Hematopoietic multipotent progenitor cell treated with erythropoietin and hydrocortisone succinate and interleukin-3 and kit ligand, for 15 days (in vitro differentiated cells): ENCODE measurements around the gene MRPS35.

Experiments used
- DNase-seq: peaks from one replicate; pipeline ENCODE4 v3.0.0-alpha.2; 2015; ENCODE audit warnings: low spot score

MRPS35 gene

DNA sequence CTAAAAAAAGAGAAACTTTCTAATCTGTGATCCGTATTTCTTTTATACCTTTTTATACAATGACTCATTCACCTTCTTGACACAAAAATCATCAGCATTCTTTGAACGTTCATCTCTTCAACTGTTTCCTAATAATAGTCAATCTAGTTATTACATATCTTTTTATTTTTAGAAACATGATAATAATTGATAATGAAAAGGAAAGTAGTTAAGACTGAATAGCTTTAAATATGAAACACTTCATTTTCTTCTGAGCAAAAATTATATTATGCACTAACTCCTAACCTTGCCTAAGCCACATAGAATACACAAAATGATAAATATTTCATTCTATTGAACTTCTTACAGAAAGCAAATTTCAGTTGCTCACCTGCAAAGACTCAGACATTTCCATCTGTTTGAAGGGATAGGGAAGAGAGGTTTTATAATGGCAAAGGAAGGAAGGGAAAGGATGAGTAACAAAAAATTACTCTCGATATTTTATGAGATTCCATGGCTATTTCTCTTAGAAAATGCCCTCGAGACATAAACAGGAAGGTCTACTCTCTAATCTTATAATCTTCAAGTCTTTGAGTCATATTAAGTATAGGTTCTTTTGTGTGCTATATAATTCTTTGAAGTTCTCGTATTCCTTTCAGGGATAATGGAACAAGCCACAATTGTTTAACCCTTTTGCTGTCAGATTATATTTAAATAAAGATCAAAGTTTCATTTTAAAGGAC, 61.9 kb downstream of the MRPS35 start:
- no peak for DNase-seq

GRCh38 chr12:27777141-27777540, 66.5 kb downstream of the MRPS35 start:
- DNase-seq, result no peak

DNA sequence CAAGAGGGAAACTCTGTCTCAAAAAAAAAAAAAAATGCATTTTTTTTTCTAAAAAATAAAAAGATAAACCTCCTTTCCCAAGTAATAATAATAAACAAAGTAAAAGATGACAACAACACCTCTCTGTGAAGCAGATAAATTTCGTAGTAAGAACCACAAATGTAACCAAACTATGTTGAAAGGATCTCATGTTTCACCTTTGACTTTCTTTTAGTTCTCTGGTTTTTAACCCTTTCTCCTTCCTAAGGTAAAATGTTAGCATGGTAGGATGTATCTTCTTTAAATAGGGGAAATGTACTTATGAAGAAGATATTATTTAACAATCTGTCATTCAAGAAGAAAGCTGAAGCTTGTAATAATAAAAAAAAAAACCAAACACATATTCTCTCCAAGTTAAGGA, 67.6 kb downstream of the MRPS35 start:
- DNase-seq, result no peak

DNA sequence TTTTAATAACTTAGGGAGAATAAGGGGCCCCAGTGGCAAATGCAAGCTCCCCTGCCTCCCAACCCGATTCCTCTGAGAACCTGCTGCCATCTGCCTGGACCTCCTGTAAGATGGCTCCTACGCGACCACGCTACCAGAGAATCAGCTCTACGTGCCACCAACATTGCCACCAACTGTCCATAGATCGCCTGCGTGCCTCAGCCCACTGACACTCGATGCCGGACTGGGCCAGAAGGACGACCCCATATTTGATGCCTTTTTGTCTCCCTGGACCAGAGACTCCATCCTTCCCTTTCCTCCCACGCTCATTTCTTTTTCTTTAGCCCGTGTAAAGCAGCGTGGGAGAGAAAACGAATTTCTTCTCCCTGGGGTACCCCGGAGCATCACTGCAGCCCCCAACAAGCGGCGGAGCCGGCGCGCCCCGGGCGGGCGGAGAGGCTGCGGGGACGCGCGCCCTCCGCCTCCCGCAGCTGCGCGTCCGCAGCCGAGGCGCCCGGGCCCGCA, 68.8 kb downstream of the MRPS35 start:
- peak; percentile 7 for DNase-seq

- DNase-seq, result peak; percentile 57
Observed at GRCh38 chr12:27779920-27780611, 69.4 kb downstream of the MRPS35 start, which contains the start of the genes KLHL42 and MANSC4. Gene KLHL42, plus strand, starts transcription at chr12:27780233. Its CDS starts 98 bp downstream, at chr12:27780331. Gene MANSC4, minus strand, starts transcription at chr12:27780236. Its CDS starts 8,960 bp downstream, at chr12:27771276.

GRCh38 chr12:27780612-27781408, 70.2 kb downstream of the MRPS35 start:
- no peak for DNase-seq

GRCh38 chr12:27781680-27782079, 71.0 kb downstream of the MRPS35 start:
- no peak for DNase-seq

GRCh38 chr12:27782481-27782880, 71.8 kb downstream of the MRPS35 start:
- no peak for DNase-seq

- DNase-seq, result no peak
Observed at GRCh38 chr12:27785882-27786570, 75.4 kb downstream of the MRPS35 start.

DNA sequence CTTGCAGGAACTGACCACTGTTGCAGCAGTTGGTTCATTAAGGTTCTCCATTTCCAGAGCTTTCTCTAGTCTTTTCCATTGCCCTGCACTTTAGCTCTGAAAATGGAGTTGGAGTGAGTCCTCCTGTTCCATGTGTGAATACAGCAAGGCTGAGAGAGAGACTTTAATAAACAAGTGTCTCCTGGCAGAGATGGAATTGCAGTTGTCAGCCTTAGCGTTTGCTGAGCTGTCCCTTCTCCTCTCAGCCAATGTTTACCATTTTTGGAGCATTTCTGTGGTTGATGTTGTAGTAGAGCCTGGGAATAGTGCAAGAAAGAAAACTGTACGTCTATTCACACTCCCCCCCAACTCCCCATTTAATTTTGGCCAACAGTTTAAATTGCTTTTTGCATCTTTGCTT, 76.9 kb downstream of the MRPS35 start:
- no peak for DNase-seq

- DNase-seq, result no peak
Observed at GRCh38 chr12:27790179-27790578, 79.5 kb downstream of the MRPS35 start.

GRCh38 chr12:27794818-27795584, 84.4 kb downstream of the MRPS35 start:
- no peak for DNase-seq

DNA sequence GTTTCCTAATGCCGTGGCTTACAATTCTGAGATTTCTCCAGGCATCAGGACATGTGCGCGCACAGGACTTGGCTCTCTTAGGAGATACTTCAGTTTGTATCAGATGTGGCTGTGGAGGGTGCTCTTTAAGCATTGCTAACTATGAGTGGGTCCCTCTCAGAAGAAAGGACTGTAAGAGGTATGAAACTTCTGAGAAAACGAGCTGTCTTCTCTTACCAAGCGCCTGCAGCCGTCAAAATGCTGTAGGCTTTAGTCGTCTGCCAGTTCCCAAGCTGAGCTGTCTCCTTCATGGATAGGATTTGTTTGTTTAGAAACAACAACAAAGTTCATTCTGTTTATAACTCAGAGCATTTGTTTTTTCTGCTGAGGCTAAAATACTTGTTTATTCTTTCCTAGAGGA, 85.5 kb downstream of the MRPS35 start:
- DNase-seq, result no peak

- no peak for DNase-seq
Observed at GRCh38 chr12:27797301-27798025, 86.8 kb downstream of the MRPS35 start.

DNA sequence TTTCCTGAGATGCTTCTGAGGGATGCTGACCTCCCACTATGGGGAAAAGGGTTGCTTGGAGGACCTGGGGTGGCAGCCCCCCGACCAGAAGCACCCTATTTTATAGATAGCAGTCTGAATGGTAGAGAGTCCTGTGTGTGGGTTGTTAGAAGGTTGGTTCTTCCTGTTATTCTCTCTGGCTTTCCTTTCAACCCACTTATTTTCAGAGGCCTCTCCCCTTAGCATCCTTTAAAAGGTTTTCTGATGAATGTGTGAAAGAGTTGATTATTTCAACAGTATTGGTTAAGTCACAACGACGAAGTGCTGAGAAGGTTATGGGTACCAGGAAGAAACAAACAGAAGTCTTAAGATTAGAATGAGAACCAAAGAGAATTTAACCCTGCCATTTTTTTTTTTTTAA, 90.2 kb downstream of the MRPS35 start:
- DNase-seq, result no peak

- no peak for DNase-seq
Observed at GRCh38 chr12:27801630-27802029, 91.0 kb downstream of the MRPS35 start.

GRCh38 chr12:27802511-27802910, 91.9 kb downstream of the MRPS35 start:
- DNase-seq, result no peak

GRCh38 chr12:27802936-27803335, 92.3 kb downstream of the MRPS35 start:
- DNase-seq, result no peak

DNA sequence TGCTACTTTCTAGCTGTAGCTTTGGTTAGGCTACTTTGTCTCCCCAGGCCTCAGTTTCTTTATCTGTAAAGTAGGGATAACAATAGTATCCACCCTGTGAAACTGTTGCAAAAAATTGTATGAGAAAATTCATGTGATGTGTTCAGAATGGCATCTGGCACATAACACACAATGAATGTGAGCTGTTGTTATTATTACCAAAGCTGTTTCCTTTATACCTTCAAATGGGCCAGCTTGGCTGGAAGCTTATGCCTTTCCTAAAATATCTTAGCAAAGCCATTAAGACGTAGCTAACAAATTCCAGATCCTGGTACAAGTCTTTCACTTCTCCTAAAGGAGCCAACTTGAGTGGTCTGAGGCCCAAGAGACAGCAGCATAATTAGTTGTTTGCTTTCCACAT, 94.6 kb downstream of the MRPS35 start:
- no peak for DNase-seq
